HCT116 (cell line): Measurements from ENCODE around the gene WDR64. TPM values are rescaled to one million over a fixed set of nuclear protein-coding genes. Genes with fewer than 3 reads are reported as not detected.

Experiments
- ATAC-seq: fragments of 200-7000 bp; cut with Tn5 transposase; 2 replicates; pipeline ENCODE4 v1.9.1; 2020; ENCODE audit warnings: mild to moderate bottlenecking, moderate library complexity
- BruUV-seq: library from RNA; stranded (reverse); fragments of 400-500 nt; replicated peaks from 2 replicates; lab custom pipeline; 2021; lab: Mats Ljungman, UMichigan
- CTCF ChIA-PET: fragments of 300-600 bp; sonication (Branson Sonifier 250); formaldehyde crosslinking; loops from one replicate; lab custom pipeline; 2021; ENCODE audit warnings: antibody characterized with exemption; lab: Charles Lee
- POLR2A ChIA-PET: fragments of 300-600, 350-600 bp; sonication (Branson Sonifier 250); formaldehyde crosslinking; loops from one replicate; lab custom pipeline; 2021; ENCODE audit warnings: antibody characterized with exemption; lab: Charles Lee
- RAD21 ChIA-PET, 2 experiments: fragments of 300-600 bp; sonication (Branson Sonifier 250); formaldehyde crosslinking; loops; one replicate each; lab custom pipeline; 2023; ENCODE audit warnings: low total read pairs in 2 of 2; ENCODE audit not compliant: uncharacterized antibody in 2 of 2, unreplicated experiment in 2 of 2, low non-redundant PET in 1 of 2; lab: Charles Lee
- DNase-seq: peaks from one replicate; pipeline ENCODE4 v3.0.0-alpha.2; 2010; ENCODE audit warnings: low read depth, low spot score
- H2AFZ ChIP-seq: fragments of 200-600 bp; shearing (Covaris generic), sonication (generic); 2 replicates; pipeline ENCODE4 v1.6.1; 2017; ENCODE audit warnings: low read depth, mixed run types, mixed read lengths, antibody characterized with exemption, low read length; ENCODE audit not compliant: poor library complexity, severe bottlenecking
- H3K27ac ChIP-seq: 2 replicates; pipeline ENCODE4 v1.5.1; 2012; ENCODE audit warnings: low read depth, low read length
- H3K27me3 ChIP-seq: fragments of 200-600 bp; sonication (generic); 2 replicates; pipeline ENCODE4 v1.6.1; 2016; ENCODE audit warnings: mixed run types, low read length, mixed read lengths; ENCODE audit not compliant: insufficient read depth
- H3K36me3 ChIP-seq, 2 experiments: fragments of 200-500 bp in 1 of 2; fragments of 200-600 bp in 1 of 2; sonication (Bioruptor generic) in 1 of 2; sonication (generic) in 1 of 2; 2 replicates each; pipeline versions ENCODE4 v1.5.1 to v1.6.1; 2014 to 2016; ENCODE audit warnings: low read length in 2 of 2, inconsistent platforms in 1 of 2, mixed read lengths in 1 of 2, mixed run types in 1 of 2; ENCODE audit not compliant: insufficient read depth in 2 of 2, control insufficient read depth in 1 of 2
- H3K4me1 ChIP-seq, 2 experiments: fragments of 200-600 bp in 1 of 2; sonication (generic) in 1 of 2; 2 replicates each; pipeline versions ENCODE4 v1.5.1 to v1.6.1; 2012 to 2017; ENCODE audit warnings: low read length in 2 of 2, inconsistent platforms in 1 of 2, mild to moderate bottlenecking in 1 of 2, mixed read lengths in 1 of 2, mixed run types in 1 of 2, moderate library complexity in 1 of 2; ENCODE audit not compliant: insufficient read depth in 2 of 2, control insufficient read depth in 1 of 2
- H3K4me2 ChIP-seq: fragments of 200-600 bp; sonication (generic); 2 replicates; pipeline ENCODE4 v1.6.1; 2017; ENCODE audit warnings: mixed run types, low read length, mixed read lengths
- H3K4me3 ChIP-seq, 2 experiments: fragments of 200-600 bp in 1 of 2; sonication (generic) in 1 of 2; replicated peaks in 1 of 2; 2 replicates each; pipeline ENCODE4 v1.5.1; 2011 to 2016; ENCODE audit warnings: low read length in 2 of 2, control low read depth in 1 of 2, low read depth in 1 of 2, mild to moderate bottlenecking in 1 of 2, mixed read lengths in 1 of 2, mixed run types in 1 of 2
- H3K79me2 ChIP-seq: fragments of 200-600 bp; sonication (generic); 2 replicates; pipeline ENCODE4 v1.6.1; 2017; ENCODE audit warnings: mild to moderate bottlenecking, mixed run types, low read length, moderate library complexity, mixed read lengths; ENCODE audit not compliant: insufficient read depth
- H3K9ac ChIP-seq: fragments of 200-600 bp; sonication (generic); 2 replicates; pipeline ENCODE4 v1.6.1; 2016; ENCODE audit warnings: low read length, mixed read lengths
- H3K9me2 ChIP-seq: fragments of 200-600 bp; sonication (generic), shearing (Covaris generic); 2 replicates; pipeline ENCODE4 v1.6.1; 2017; ENCODE audit warnings: mixed run types, mild to moderate bottlenecking, moderate library complexity; ENCODE audit not compliant: insufficient read depth
- H3K9me3 ChIP-seq, 2 experiments: fragments of 200-500 bp in 1 of 2; fragments of 200-600 bp in 1 of 2; sonication (Bioruptor generic) in 1 of 2; sonication (generic) in 1 of 2; 2 replicates each; pipeline ENCODE4 v1.6.1; 2014 to 2017; ENCODE audit warnings: low read length in 2 of 2, mixed read lengths in 2 of 2, inconsistent platforms in 1 of 2, low read depth in 1 of 2, mild to moderate bottlenecking in 1 of 2, mixed run types in 1 of 2, moderate library complexity in 1 of 2; ENCODE audit not compliant: control insufficient read depth in 1 of 2, insufficient read depth in 1 of 2
- H4K20me1 ChIP-seq: fragments of 200-600 bp; sonication (generic), shearing (Covaris generic); 2 replicates; pipeline ENCODE4 v1.6.1; 2017; ENCODE audit warnings: mixed run types, mild to moderate bottlenecking, moderate library complexity; ENCODE audit not compliant: insufficient read depth
- EZH2 ChIP-seq: fragments of 200-600 bp; sonication (generic); IDR thresholded peaks from 2 replicates; pipeline ENCODE4 v1.6.1; 2017; ENCODE audit warnings: antibody characterized with exemption, mixed run types
- EZH2phosphoT487 ChIP-seq: fragments of 200-600 bp; IDR thresholded peaks from 2 replicates; pipeline ENCODE4 v1.6.1; 2018; ENCODE audit warnings: antibody characterized with exemption, borderline replicate concordance
- FOSL1 ChIP-seq: IDR thresholded peaks from 2 replicates; pipeline ENCODE4 v1.6.1; 2012; ENCODE audit warnings: low read depth
- MAX ChIP-seq: IDR thresholded peaks from 2 replicates; pipeline ENCODE4 v1.6.1; 2012
- POLR2A ChIP-seq: IDR thresholded peaks from 2 replicates; pipeline ENCODE4 v1.7.0; 2011; ENCODE audit warnings: borderline replicate concordance; ENCODE audit not compliant: insufficient read depth, insufficient read length; ENCODE audit errors: extremely low read depth
- POLR2AphosphoS5 ChIP-seq: IDR thresholded peaks from 2 replicates; pipeline ENCODE4 v1.6.1; 2011; ENCODE audit warnings: mild to moderate bottlenecking, low read depth, low read length, moderate library complexity
- RAD21 ChIP-seq: IDR thresholded peaks from 2 replicates; pipeline ENCODE4 v1.6.1; 2012; ENCODE audit warnings: low read depth, mild to moderate bottlenecking
- REST ChIP-seq: IDR thresholded peaks from 2 replicates; pipeline ENCODE4 v1.6.1; 2012; ENCODE audit warnings: low read depth
- TCF7L2 ChIP-seq: IDR thresholded peaks from 2 replicates; pipeline ENCODE4 v1.7.0; 2011; ENCODE audit warnings: borderline replicate concordance, inconsistent platforms; ENCODE audit not compliant: insufficient read depth, insufficient read length; ENCODE audit errors: extremely low read depth
- ZBTB33 ChIP-seq: IDR thresholded peaks from 2 replicates; pipeline ENCODE4 v1.6.1; 2011; ENCODE audit warnings: mild to moderate bottlenecking, low read length, moderate library complexity; ENCODE audit not compliant: insufficient replicate concordance; ENCODE audit errors: extremely low read depth
- ZNF274 ChIP-seq: fragments of 200-500 bp; sonication (Bioruptor generic); IDR thresholded peaks from 2 replicates; pipeline ENCODE4 v1.6.1; 2014; ENCODE audit warnings: mild to moderate bottlenecking, low read depth, low read length, inconsistent platforms
- intact Hi-C: fragments of 100-400 bp; cut with micrococcal nuclease; formaldehyde crosslinking; loops from 2 replicates; pipeline ENCODE4 v1.10.0; 2022
- total RNA-seq: library from RNA; stranded (reverse); gene quantifications from one replicate; pipeline ENCODE4 v1.2.1, GENCODE V29; 2021; ENCODE audit not compliant: unreplicated experiment

Gene WDR64
- total RNA-seq, 1 experiment from 2014 or later = not detected

- Histone ChIP-seq H3K27ac (no peak overlapping the region), H3K27me3 (no peaks in the 10 kb centered on the region), H3K4me2 (no peak overlapping the region), H3K36me3 (peaks cover 7 to 11% of the 10 kb centered on the region in 2 experiments; a peak in 3 of 4 replicates)
- intact Hi-C loops = no loop called here
- POLR2A ChIA-PET = no interaction called here
- TF ChIP-seq ZNF274 (no peak), ZBTB33 (no peak)
- TF ChIP-seq, all 23 proteins: peak for 0
- no TSS peak for BruUV-seq
- H3K9me2 ChIP-seq = no peaks in the 10 kb centered on the region
- no peak for DNase-seq
- H3K9me3 ChIP-seq = no peaks in the 10 kb centered on the region
- no peak for ATAC-seq
- no peaks in the 10 kb centered on the region for H4K20me1 ChIP-seq
- no peak overlapping the region for H2AFZ ChIP-seq
- CTCF ChIA-PET = no interaction called here
- no peak overlapping the region for H3K9ac ChIP-seq
- H3K4me3 ChIP-seq = no peak overlapping the region
- peaks cover 21% of the 10 kb centered on the region; the same call in 1 of the 2 replicates for H3K79me2 ChIP-seq
- RAD21 ChIA-PET = no interaction called here
- H3K4me1 ChIP-seq = peaks cover 5 to 29% of the 10 kb centered on the region in 2 experiments; a peak in 3 of 4 replicates
These were observed 14.5 kb upstream of the WDR64 start for GRCh38 chr1:241637604-241638003.

- peaks cover 7 to 11% of the 10 kb centered on the region in 2 experiments; a peak in 3 of 4 replicates for H3K36me3 ChIP-seq
- H3K79me2 ChIP-seq = peaks cover 21% of the 10 kb centered on the region; the same call in 1 of the 2 replicates
- ChIA-PET POLR2A (no interaction called here), CTCF (no interaction called here), RAD21 (no interaction called here)
- H2AFZ ChIP-seq = no peak overlapping the region
- TF ChIP-seq MAX (no peak), ZNF274 (no peak), FOSL1 (no peak), RAD21 (no peak), EZH2 (no peak), POLR2AphosphoS5 (no peak), REST (no peak), EZH2phosphoT487 (no peak), TCF7L2 (no peak), POLR2A (no peak)
- H3K9me2 ChIP-seq = no peaks in the 10 kb centered on the region
- no peaks in the 10 kb centered on the region for H4K20me1 ChIP-seq
- H3K4me1 ChIP-seq = peaks cover 5 to 29% of the 10 kb centered on the region in 2 experiments; a peak in 3 of 4 replicates
- DNase-seq (no peak), ATAC-seq (no peak)
- no peaks in the 10 kb centered on the region for H3K9me3 ChIP-seq
- no peak overlapping the region for H3K4me3 ChIP-seq
- no peak overlapping the region for H3K27ac ChIP-seq
- intact Hi-C loops = no loop called here
- BruUV-seq = no TSS peak
- H3K4me2 ChIP-seq = no peak overlapping the region; the same call in 1 of the 2 replicates
- H3K9ac ChIP-seq = no peak overlapping the region
- H3K27me3 ChIP-seq = no peaks in the 10 kb centered on the region
These were observed 13.9 kb upstream of the WDR64 start for GRCh38 chr1:241638099-241638682.
